Mesenchymal stem cell (in vitro differentiated cells and primary cell): ENCODE measurements around the gene MRPL55.

Experiments used
- DNase-seq: peaks from one replicate; pipeline ENCODE4 v3.0.0-alpha.2; 2013
- H2AFZ ChIP-seq: one replicate; pipeline ENCODE4 v1.6.1; 2013; ENCODE audit warnings: low read depth, mild to moderate bottlenecking, control low read depth, inconsistent platforms, low read length, moderate library complexity
- H2AK5ac ChIP-seq: 2 replicates; pipeline ENCODE4 v1.6.1; 2013; ENCODE audit warnings: low read length, moderate library complexity, mild to moderate bottlenecking, inconsistent platforms; ENCODE audit not compliant: severe bottlenecking
- H2BK120ac ChIP-seq: one replicate; pipeline ENCODE4 v1.6.1; 2013; ENCODE audit warnings: low read depth, mild to moderate bottlenecking, inconsistent platforms, low read length, moderate library complexity
- H2BK12ac ChIP-seq, 2 experiments: one replicate each; pipeline ENCODE4 v1.6.1; 2013; ENCODE audit warnings: inconsistent platforms in 2 of 2, low read length in 2 of 2, mild to moderate bottlenecking in 2 of 2, moderate library complexity in 2 of 2, control low read depth in 1 of 2
- H2BK15ac ChIP-seq: one replicate; pipeline ENCODE4 v1.6.1; 2013; ENCODE audit warnings: mild to moderate bottlenecking, low read depth, inconsistent platforms; ENCODE audit not compliant: poor library complexity, severe bottlenecking
- H2BK5ac ChIP-seq: 2 replicates; pipeline ENCODE4 v1.6.1; 2013; ENCODE audit warnings: low read depth, mild to moderate bottlenecking, low read length, control low read depth, inconsistent platforms; ENCODE audit not compliant: poor library complexity, severe bottlenecking
- H3K14ac ChIP-seq, 2 experiments: one replicate each; pipeline ENCODE4 v1.6.1; 2013; ENCODE audit warnings: inconsistent platforms in 2 of 2, low read length in 2 of 2, control low read depth in 1 of 2, mild to moderate bottlenecking in 1 of 2, moderate library complexity in 1 of 2
- H3K18ac ChIP-seq, 2 experiments: one replicate each; pipeline ENCODE4 v1.6.1; 2013; ENCODE audit warnings: inconsistent platforms in 2 of 2, low read length in 2 of 2, control low read depth in 1 of 2, low read depth in 1 of 2, mild to moderate bottlenecking in 1 of 2
- H3K23ac ChIP-seq, 2 experiments: one replicate each; pipeline ENCODE4 v1.6.1; 2013; ENCODE audit warnings: inconsistent platforms in 2 of 2, low read length in 2 of 2, mild to moderate bottlenecking in 2 of 2, moderate library complexity in 2 of 2, control low read depth in 1 of 2
- H3K27ac ChIP-seq: 2 replicates; pipeline ENCODE4 v1.5.1; 2013; ENCODE audit warnings: mild to moderate bottlenecking, moderate library complexity, low read length, control low read depth, inconsistent platforms; ENCODE audit not compliant: poor library complexity, severe bottlenecking
- H3K27me3 ChIP-seq, 2 experiments: 2 replicates each; pipeline versions ENCODE4 v1.6.1 to v1.7.0; 2013; ENCODE audit warnings: low read length in 2 of 2, mild to moderate bottlenecking in 2 of 2, moderate library complexity in 2 of 2, control low read depth in 1 of 2, inconsistent platforms in 1 of 2; ENCODE audit not compliant: control insufficient read depth in 1 of 2, insufficient read depth in 1 of 2
- H3K36me3 ChIP-seq, 2 experiments: 2 replicates each; pipeline versions ENCODE4 v1.6.1 to v1.7.0; 2013; ENCODE audit warnings: low read length in 2 of 2, control low read depth in 1 of 2, inconsistent platforms in 1 of 2, low read depth in 1 of 2, mild to moderate bottlenecking in 1 of 2; ENCODE audit not compliant: insufficient read depth in 2 of 2, control insufficient read depth in 1 of 2
- H3K4ac ChIP-seq, 2 experiments: one replicate each; pipeline ENCODE4 v1.6.1; 2013; ENCODE audit warnings: inconsistent platforms in 2 of 2, low read length in 2 of 2, mild to moderate bottlenecking in 2 of 2, moderate library complexity in 2 of 2, control low read depth in 1 of 2, low read depth in 1 of 2
- H3K4me1 ChIP-seq: 2 replicates; pipeline ENCODE4 v1.6.1; 2013; ENCODE audit warnings: low read depth, low read length, control low read depth; ENCODE audit not compliant: control insufficient read depth, insufficient read depth
- H3K4me2 ChIP-seq: 2 replicates; pipeline ENCODE4 v1.6.1; 2013; ENCODE audit warnings: low read length, mild to moderate bottlenecking, inconsistent platforms; ENCODE audit not compliant: poor library complexity, severe bottlenecking
- H3K4me3 ChIP-seq, 2 experiments: 2 replicates each; pipeline versions ENCODE4 v1.5.1 to v1.7.0; 2013; ENCODE audit warnings: low read length in 2 of 2, mild to moderate bottlenecking in 2 of 2, control low read depth in 1 of 2, low read depth in 1 of 2; ENCODE audit not compliant: insufficient read depth in 1 of 2
- H3K79me1 ChIP-seq: replicated peaks from 2 replicates; pipeline ENCODE4 v1.6.1; 2013; ENCODE audit warnings: mild to moderate bottlenecking, control low read depth, low read length, inconsistent platforms; ENCODE audit not compliant: poor library complexity, severe bottlenecking
- H3K9ac ChIP-seq: 2 replicates; pipeline ENCODE4 v1.7.0; 2013; ENCODE audit warnings: mild to moderate bottlenecking, low read length, moderate library complexity
- H3K9me3 ChIP-seq: 2 replicates; pipeline ENCODE4 v1.7.0; 2013; ENCODE audit warnings: mild to moderate bottlenecking, low read length; ENCODE audit not compliant: control insufficient read depth
- H4K8ac ChIP-seq: one replicate; pipeline ENCODE4 v1.6.1; 2013; ENCODE audit warnings: inconsistent platforms, mild to moderate bottlenecking, low read length, moderate library complexity
- H4K91ac ChIP-seq: one replicate; pipeline ENCODE4 v1.6.1; 2013; ENCODE audit warnings: mild to moderate bottlenecking, low read length, inconsistent platforms
- WGBS: methylation state at CpG from one replicate; pipeline ENCODE4 v1.1.7; 2013; ENCODE audit warnings: mixed read lengths; 5-methylcytosine and 5-hydroxymethylcytosine counted together

MRPL55 gene

GRCh38 chr1:228093050-228093906 is 15.8 kb downstream of the MRPL55 start:
- H3K4ac ChIP-seq: no peak overlapping the region
- no peak overlapping the region for H4K8ac ChIP-seq
- no peak overlapping the region for H3K23ac ChIP-seq
- no peak overlapping the region for H3K18ac ChIP-seq
- peaks cover 72 to 75% of the 10 kb centered on the region in 2 experiments for H3K36me3 ChIP-seq
- 95% methylated on average over 20 of the region's 20 CpGs for WGBS
- DNase-seq: no peak
- no peak overlapping the region for H2BK12ac ChIP-seq
- H2AFZ ChIP-seq: no peak overlapping the region
- no peak overlapping the region for H2BK15ac ChIP-seq
- H4K91ac ChIP-seq: no peak overlapping the region
- H3K4me2 ChIP-seq: no peak overlapping the region
- no peak overlapping the region for H2BK120ac ChIP-seq
- H3K79me1 ChIP-seq: no peaks in the 10 kb centered on the region
- no peak overlapping the region for H2BK5ac ChIP-seq
- no peaks in the 10 kb centered on the region for H3K27me3 ChIP-seq
- no peak overlapping the region for H2AK5ac ChIP-seq
- no peak overlapping the region for H3K4me3 ChIP-seq
- peaks cover 40% of the 10 kb centered on the region for H3K4me1 ChIP-seq
- H3K9ac ChIP-seq: no peak overlapping the region
- H3K14ac ChIP-seq: no peak overlapping the region
- H3K27ac ChIP-seq: no peak overlapping the region
- peaks cover 8% of the 10 kb centered on the region for H3K9me3 ChIP-seq

- H2BK12ac ChIP-seq: no peak overlapping the region
- peaks cover 8% of the 10 kb centered on the region for H3K9me3 ChIP-seq
- DNase-seq: no peak
- H2BK5ac ChIP-seq: no peak overlapping the region
- no peak overlapping the region for H3K18ac ChIP-seq
- H2BK15ac ChIP-seq: no peak overlapping the region
- H2BK120ac ChIP-seq: no peak overlapping the region
- H3K4me2 ChIP-seq: no peak overlapping the region
- no peak overlapping the region for H3K23ac ChIP-seq
- H2AFZ ChIP-seq: no peak overlapping the region
- H3K27ac ChIP-seq: no peak overlapping the region
- H4K91ac ChIP-seq: no peak overlapping the region
- H3K14ac ChIP-seq: no peak overlapping the region
- no peak overlapping the region for H4K8ac ChIP-seq
- no peak overlapping the region for H3K9ac ChIP-seq
- no peak overlapping the region for H3K4ac ChIP-seq
- no peak overlapping the region for H3K4me3 ChIP-seq
- peaks cover 69 to 70% of the 10 kb centered on the region in 2 experiments for H3K36me3 ChIP-seq
- WGBS: 98% methylated on average over 11 of the region's 11 CpGs
- no peaks in the 10 kb centered on the region for H3K79me1 ChIP-seq
- no peak overlapping the region for H2AK5ac ChIP-seq
- no peaks in the 10 kb centered on the region for H3K27me3 ChIP-seq
- peaks cover 45% of the 10 kb centered on the region for H3K4me1 ChIP-seq
Observed at GRCh38 chr1:228092342-228093049, 16.6 kb downstream of the MRPL55 start.

- H2BK15ac ChIP-seq: no peak overlapping the region
- no peak overlapping the region for H2AFZ ChIP-seq
- no peak overlapping the region for H3K18ac ChIP-seq
- H3K4ac ChIP-seq: no peak overlapping the region
- no peak overlapping the region for H3K27ac ChIP-seq
- no peak overlapping the region for H2AK5ac ChIP-seq
- H3K27me3 ChIP-seq: no peaks in the 10 kb centered on the region
- H3K79me1 ChIP-seq: no peaks in the 10 kb centered on the region
- no peak overlapping the region for H3K4me2 ChIP-seq
- no peak for DNase-seq
- no peak overlapping the region for H3K14ac ChIP-seq
- H2BK5ac ChIP-seq: no peak overlapping the region
- H4K91ac ChIP-seq: no peak overlapping the region
- H3K23ac ChIP-seq: peak overlapping the region in 1 of 2 experiments; percentile 53
- H3K4me3 ChIP-seq: no peak overlapping the region
- H2BK12ac ChIP-seq: no peak overlapping the region
- no peak overlapping the region for H2BK120ac ChIP-seq
- peaks cover 55 to 59% of the 10 kb centered on the region in 2 experiments for H3K36me3 ChIP-seq
- H3K4me1 ChIP-seq: peaks cover 46% of the 10 kb centered on the region
- peaks cover 8% of the 10 kb centered on the region for H3K9me3 ChIP-seq
- 96% methylated on average over 4 of the region's 4 CpGs for WGBS
- peak overlapping the region; percentile 19 for H3K9ac ChIP-seq
- no peak overlapping the region for H4K8ac ChIP-seq
Observed at GRCh38 chr1:228091084-228091483, 18.0 kb downstream of the MRPL55 start.

DNA sequence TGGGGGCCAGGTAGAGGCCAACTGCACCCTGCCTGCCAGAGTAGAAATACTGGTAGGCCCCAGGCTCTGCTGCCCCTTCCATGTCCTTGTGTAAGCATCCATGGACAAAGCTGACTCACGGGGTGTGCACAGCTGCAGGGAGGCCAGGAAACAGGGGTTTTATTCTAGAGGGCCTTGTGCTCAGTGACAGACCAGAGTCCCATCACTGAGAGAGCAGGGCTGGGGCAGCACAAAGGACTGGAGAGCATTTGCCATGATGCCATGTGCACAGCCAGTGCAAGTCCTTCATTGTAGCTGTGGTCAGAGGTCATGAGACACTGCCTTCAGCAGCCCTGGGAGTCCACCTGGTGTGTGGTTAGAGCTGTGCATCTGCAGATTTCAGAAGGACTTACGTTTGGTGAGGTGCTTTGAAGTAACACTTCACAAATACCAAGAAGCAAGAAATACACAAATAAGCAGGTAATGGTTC is 18.5 kb downstream of the MRPL55 start:
- H3K27ac ChIP-seq: no peak overlapping the region
- no peak overlapping the region for H2AFZ ChIP-seq
- no peak overlapping the region for H3K14ac ChIP-seq
- peaks cover 48% of the 10 kb centered on the region for H3K4me1 ChIP-seq
- no peak overlapping the region for H3K23ac ChIP-seq
- H3K9me3 ChIP-seq: peaks cover 8% of the 10 kb centered on the region
- no peak overlapping the region for H3K18ac ChIP-seq
- peak overlapping the region; percentile 19 for H3K9ac ChIP-seq
- no peaks in the 10 kb centered on the region for H3K27me3 ChIP-seq
- peak; percentile 53 for DNase-seq
- H3K4me2 ChIP-seq: no peak overlapping the region
- peaks cover 51 to 55% of the 10 kb centered on the region in 2 experiments for H3K36me3 ChIP-seq
- no peak overlapping the region for H4K8ac ChIP-seq
- H2BK12ac ChIP-seq: no peak overlapping the region
- WGBS: 62% methylated on average over 1 of the region's 2 CpGs
- no peaks in the 10 kb centered on the region for H3K79me1 ChIP-seq
- H2BK120ac ChIP-seq: no peak overlapping the region
- H3K4ac ChIP-seq: no peak overlapping the region
- no peak overlapping the region for H2AK5ac ChIP-seq
- no peak overlapping the region for H4K91ac ChIP-seq
- H2BK15ac ChIP-seq: no peak overlapping the region
- peak overlapping the region in 1 of 2 experiments; percentile 22 for H3K4me3 ChIP-seq
- H2BK5ac ChIP-seq: no peak overlapping the region
